Right lobe of liver (tissue), 6 donors: ENCODE results near the gene OXCT2. TPM values are rescaled to one million over a fixed set of nuclear protein-coding genes. Genes with fewer than 3 reads are reported as not detected.

Experiments
- ATAC-seq, 4 donors: fragments of 200-7000 bp; cut with Tn5 transposase; one replicate each; pipeline ENCODE4 v1.9.1; 2020; ENCODE audit warnings: mild to moderate bottlenecking in 4 of 4, moderate library complexity in 4 of 4
- DNase-seq, 3 donors: peaks; one replicate each; pipeline ENCODE4 v3.0.0-alpha.2; 2020
- H3K27ac ChIP-seq, 3 donors: fragments of 200-600 bp; one replicate each; pipeline ENCODE4 v1.8.0; 2022
- H3K27me3 ChIP-seq, 2 donors: fragments of 200-600 bp; one replicate each; pipeline ENCODE4 v1.8.0; 2022
- H3K36me3 ChIP-seq, 4 donors: fragments of 200-600 bp; sonication (generic) in 1 of 4; one replicate each; pipeline versions ENCODE4 v1.5.1 to v1.8.0; 2017 to 2022; ENCODE audit warnings: control low read depth in 1 of 4
- H3K4me1 ChIP-seq, 4 donors: fragments of 200-600 bp; sonication (generic) in 1 of 4; one replicate each; pipeline versions ENCODE4 v1.5.1 to v1.8.0; 2017 to 2022; ENCODE audit warnings: control low read depth in 1 of 4
- H3K4me3 ChIP-seq, 3 donors: fragments of 200-600 bp; one replicate each; pipeline ENCODE4 v1.8.0; 2022
- H3K9me3 ChIP-seq, 4 donors: fragments of 200-600 bp; sonication (generic) in 1 of 4; one replicate each; pipeline versions ENCODE4 v1.5.1 to v1.8.0; 2017 to 2022; ENCODE audit warnings: control low read depth in 1 of 4
- CTCF ChIP-seq, 4 donors: fragments of 200-600 bp in 3 of 4; fragments of 450-650 bp in 1 of 4; IDR thresholded peaks; one replicate each; pipeline versions ENCODE4 v1.5.1 to v1.8.0; 2016 to 2022; ENCODE audit warnings: antibody characterized with exemption in 4 of 4, mild to moderate bottlenecking in 2 of 4
- POLR2A ChIP-seq: fragments of 450-650 bp; IDR thresholded peaks from one replicate; pipeline ENCODE4 v1.6.1; 2017; ENCODE audit warnings: antibody characterized with exemption, mild to moderate bottlenecking
- WGBS: methylation state at CpG from one replicate; pipeline ENCODE4 v1.1.6; 2018; ENCODE audit warnings: low coverage, low lambda C conversion rate; ENCODE audit not compliant: insufficient coverage; ENCODE audit errors: missing lambda C conversion rate; 5-methylcytosine and 5-hydroxymethylcytosine counted together
- intact Hi-C, 2 donors: fragments of 100-400 bp; cut with DNase I; formaldehyde crosslinking; loops; one replicate each; pipeline versions ENCODE4 v1.11.2 to v1.14.1; 2022
- total RNA-seq, 6 experiments: library from RNA; depleted of rRNA in 2 of 6; stranded (reverse); fragments of >200 nt in 2 of 6; fragmentation: NEBNext Ultra II Directional in 3 of 6; extraction: Animal tissue kit (Norgen Biotek cat#: 25700) in 3 of 6; gene quantifications; one replicate each; pipeline versions ENCODE4 v1.1.0 to v1.2.4, GENCODE V29; 2016 to 2023
- donor health status: DM: no; HTN: yes; CAD: no.
- donor health status: DM: no; HTN: no; CAD: no.
- donor health status: DM: no; HTN: no; CAD: no.
- donor health status: DM: no; HTN: yes; CAD: no.
- donor health status: DM: no; HTN: yes; CAD: no.

The OXCT2 gene
- total RNA-seq, 6 experiments from 2014 or later = 0.12 to 2.4 (median 0.35) TPM; not detected in 1

GRCh38 chr1:39753132-39754025, 17.8 kb downstream of the OXCT2 start:
- intact Hi-C loops = no loop called here
- Histone ChIP-seq H3K4me1 (no peaks in the 10 kb centered on the region), H3K36me3 (peaks cover 4 to 89% (median 31%) of the 10 kb centered on the region in 4 donors), H3K9me3 (no peaks in the 10 kb centered on the region), H3K27ac (no peak overlapping the region), H3K27me3 (no peaks in the 10 kb centered on the region), H3K4me3 (no peak overlapping the region)
- WGBS = 95% methylated on average over 4 of the region's 16 CpGs
- DNase-seq = peak in 1 of 3 donors; percentile 28
- no peak for ATAC-seq
- TF ChIP-seq POLR2A (no peak), CTCF (IDR thresholded peaks at IDR 0.05) (no peak)

- TF ChIP-seq CTCF (IDR thresholded peaks at IDR 0.05) = no peak
- TF ChIP-seq POLR2A = no peak
- Histone ChIP-seq H3K27ac (no peak overlapping the region), H3K4me3 (no peak overlapping the region), H3K9me3 (no peaks in the 10 kb centered on the region), H3K27me3 (no peaks in the 10 kb centered on the region), H3K4me1 (no peaks in the 10 kb centered on the region), H3K36me3 (peaks cover 4 to 89% (median 35%) of the 10 kb centered on the region in 4 donors)
- no peak for ATAC-seq
- 95% methylated on average over 3 of the region's 6 CpGs for WGBS
- intact Hi-C loops = no loop called here
- no peak for DNase-seq
Measured at GRCh38 chr1:39752703-39753102, 18.4 kb downstream of the OXCT2 start.

GRCh38 chr1:39751595-39751994, 19.6 kb downstream of the OXCT2 start:
- TF ChIP-seq POLR2A = no peak
- no peak for TF ChIP-seq CTCF (IDR thresholded peaks at IDR 0.05)
- H3K27ac ChIP-seq = no peak overlapping the region
- H3K4me1 ChIP-seq = no peaks in the 10 kb centered on the region
- no peaks in the 10 kb centered on the region for H3K27me3 ChIP-seq
- H3K36me3 ChIP-seq = peaks cover 4 to 92% (median 35%) of the 10 kb centered on the region in 4 donors
- ATAC-seq (no peak), DNase-seq (no peak)
- intact Hi-C loops = no loop called here
- H3K9me3 ChIP-seq = no peaks in the 10 kb centered on the region
- no peak overlapping the region for H3K4me3 ChIP-seq
- WGBS = 97% methylated on average over 5 of the region's 7 CpGs

GRCh38 chr1:39745016-39745670, 26.0 kb downstream of the OXCT2 start:
- Histone ChIP-seq H3K27me3 (no peaks in the 10 kb centered on the region), H3K36me3 (peaks cover 4 to 95% (median 38%) of the 10 kb centered on the region in 4 donors), H3K4me3 (no peak overlapping the region), H3K4me1 (peaks cover 0 to 5% (median 0%) of the 10 kb centered on the region in 4 donors), H3K9me3 (no peaks in the 10 kb centered on the region), H3K27ac (no peak overlapping the region)
- ATAC-seq (no peak), DNase-seq (no peak)
- no peak for TF ChIP-seq CTCF (IDR thresholded peaks at IDR 0.05)
- no peak for TF ChIP-seq POLR2A
- intact Hi-C loops = no loop called here
- 40% methylated on average over 1 of the region's 16 CpGs for WGBS
